ENCODE data around the gene CAMLG.
"Not testable (repeated sequence)": the region's sequence is repeated elsewhere in the genome, so short reads cannot be mapped to it uniquely, and the experiment has no call there.

The CAMLG gene

DNA sequence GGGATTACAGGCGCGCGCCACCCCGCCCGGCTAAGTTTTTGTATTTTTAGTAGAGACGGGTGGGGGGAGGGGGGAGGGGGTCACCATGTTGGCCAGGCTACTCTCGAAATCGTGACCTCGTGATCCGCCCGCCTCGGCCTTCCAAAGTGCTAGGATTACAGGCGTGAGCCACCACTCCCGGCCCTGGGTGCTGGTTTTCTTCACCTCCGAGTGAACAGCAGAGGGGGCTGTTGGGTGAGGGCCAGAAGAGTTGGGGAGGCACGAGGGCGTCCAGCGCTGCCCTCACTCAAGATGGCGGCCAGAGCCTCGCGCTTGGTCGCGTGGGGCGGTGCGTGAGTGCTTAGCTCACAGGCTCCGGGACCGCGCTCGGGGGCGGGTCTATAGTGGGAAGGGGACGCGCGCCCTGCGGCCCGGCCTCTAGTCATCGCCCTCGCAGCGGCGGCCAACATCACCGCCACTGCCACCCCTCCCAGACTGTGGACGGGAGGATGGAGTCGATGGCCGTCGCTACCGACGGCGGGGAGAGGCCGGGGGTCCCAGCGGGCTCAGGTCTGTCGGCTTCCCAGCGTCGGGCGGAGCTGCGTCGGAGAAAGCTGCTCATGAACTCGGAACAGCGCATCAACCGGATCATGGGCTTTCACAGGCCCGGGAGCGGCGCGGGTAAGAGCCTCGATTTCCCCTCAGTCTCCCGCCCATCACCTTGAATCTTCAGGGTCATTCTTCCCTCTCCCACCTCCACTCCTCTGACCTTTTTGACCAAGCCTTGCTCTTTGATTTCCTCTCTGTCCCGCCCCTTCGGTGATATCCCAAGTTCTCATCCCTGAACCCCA, at the start of gene CAMLG:
Gene CAMLG (plus strand): TSS at position 416 of the 830 bp plus-strand sequence. CDS start 73 bp downstream, at position 489.
- DNase-seq (ENCODE audit: low spot score), result peak; percentile 97

DNA sequence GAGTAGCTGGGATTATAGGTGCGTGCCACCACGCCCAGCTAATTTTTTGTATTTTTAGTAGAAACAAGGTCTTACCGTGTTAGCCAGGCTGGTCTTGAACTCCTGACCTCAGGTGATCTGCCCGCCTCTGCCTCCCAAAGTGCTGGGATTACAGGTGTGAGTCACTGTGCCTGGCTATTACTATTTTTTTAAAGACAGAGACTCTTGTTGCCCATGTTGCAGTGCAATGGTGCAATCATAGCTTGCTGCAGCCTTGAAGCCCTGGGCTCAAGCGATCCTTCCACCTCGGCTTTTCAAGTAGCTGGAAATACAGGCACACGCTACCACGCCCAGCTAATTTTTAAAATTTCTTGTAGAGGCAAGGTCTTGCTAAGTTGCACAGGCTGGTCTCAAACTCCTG, 48.2 kb upstream of the CAMLG start:
- DNase-seq (ENCODE audit: low spot score), result not testable (repeated sequence)

DNA sequence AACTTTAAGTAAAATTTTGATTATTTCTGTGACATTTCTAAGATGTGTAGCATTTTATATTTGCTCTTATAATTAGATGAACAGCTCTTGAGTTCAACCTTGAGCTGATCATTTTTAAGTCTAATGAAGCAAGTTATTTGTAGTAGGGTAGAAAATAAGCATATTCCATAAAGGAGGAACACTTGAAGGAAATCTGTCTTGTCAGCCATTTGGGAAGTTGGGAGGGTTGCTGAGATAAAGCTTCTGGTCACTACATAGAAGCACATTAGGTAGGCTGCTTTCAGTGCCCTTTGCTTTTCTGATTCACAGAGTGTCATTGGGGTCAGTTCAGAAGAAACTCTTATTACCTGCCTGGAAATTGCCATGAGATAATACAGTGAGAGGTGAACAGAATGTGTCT, 45.6 kb upstream of the CAMLG start:
- DNase-seq (ENCODE audit: low spot score), result no peak

DNA sequence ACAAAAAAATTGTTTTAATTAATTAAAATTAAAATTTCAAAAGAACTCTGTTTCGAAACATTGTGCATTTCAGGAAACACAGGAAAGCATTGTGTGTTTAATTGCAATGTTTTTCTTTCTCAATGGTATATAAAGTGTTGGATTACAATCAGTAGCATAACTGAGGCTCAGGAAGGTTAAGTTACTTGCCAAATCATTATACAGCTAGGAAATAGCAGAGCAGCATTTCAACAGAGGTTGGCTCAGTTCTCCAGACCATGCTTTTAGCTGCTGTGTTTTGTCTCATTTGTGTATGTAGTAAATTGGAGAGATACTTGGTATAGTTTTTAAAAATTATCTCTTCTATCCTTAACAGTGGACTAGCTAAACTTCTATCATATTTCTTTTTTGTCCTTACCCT, 30.0 kb upstream of the CAMLG start:
- DNase-seq (ENCODE audit: low spot score), result no peak

DNA sequence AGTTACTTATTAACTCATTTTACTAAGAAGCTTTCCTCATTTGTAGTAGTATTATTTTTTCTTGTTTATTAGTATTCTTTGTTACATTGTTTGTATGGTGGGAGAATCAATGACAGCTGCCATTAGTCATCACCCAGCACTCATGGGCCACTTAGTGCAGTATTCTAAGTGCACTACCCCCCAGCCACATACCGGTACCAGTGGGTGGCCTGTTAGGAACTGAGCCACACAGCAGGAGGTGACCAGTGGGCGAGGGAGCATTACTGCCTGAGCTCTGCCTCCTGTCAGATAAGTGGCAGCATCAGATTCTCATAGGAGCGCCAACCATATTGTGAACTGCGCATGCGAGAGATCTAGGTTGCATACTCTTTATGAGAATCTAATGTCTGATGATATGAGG, 24.2 kb upstream of the CAMLG start:
- DNase-seq (ENCODE audit: low spot score), result no peak

DNA sequence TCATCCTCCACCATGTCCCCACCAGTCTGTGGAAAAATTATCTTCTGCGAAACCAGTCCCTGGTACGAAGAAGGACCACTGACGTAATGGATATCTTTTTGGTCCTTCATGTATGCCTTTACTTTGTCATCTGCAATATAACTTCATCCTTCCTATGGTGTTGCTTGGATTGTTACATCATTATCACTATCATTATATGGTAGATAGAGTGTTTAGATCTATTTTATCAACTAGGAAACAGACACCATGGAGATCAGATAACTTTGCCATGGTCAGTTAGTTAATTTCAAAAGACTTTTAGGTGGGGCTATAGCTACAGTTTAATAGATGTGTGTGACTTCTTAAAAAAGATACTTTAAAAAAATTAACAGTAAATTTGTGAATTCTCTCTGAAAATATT, 23.8 kb upstream of the CAMLG start:
- no peak for DNase-seq (ENCODE audit: low spot score)

DNA sequence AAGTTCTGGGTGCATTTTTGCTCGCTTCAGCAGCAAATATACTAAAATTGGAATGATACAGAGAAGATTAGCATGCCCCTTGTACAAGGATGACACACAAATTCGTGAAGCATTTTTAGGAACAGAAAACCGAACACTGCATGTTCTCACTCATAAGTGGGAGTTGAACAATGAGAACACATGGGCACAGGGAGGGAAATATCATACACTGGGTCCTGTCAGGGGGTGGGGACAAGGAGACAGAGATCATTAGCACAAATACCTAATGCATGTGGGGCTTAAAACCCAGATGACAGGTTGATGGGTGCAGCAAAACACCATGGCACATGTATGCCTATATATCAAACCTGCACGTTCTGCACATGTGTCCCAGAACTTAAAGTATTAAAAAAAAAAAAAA, 22.9 kb upstream of the CAMLG start:
- not testable (repeated sequence) for DNase-seq (ENCODE audit: low spot score)

DNA sequence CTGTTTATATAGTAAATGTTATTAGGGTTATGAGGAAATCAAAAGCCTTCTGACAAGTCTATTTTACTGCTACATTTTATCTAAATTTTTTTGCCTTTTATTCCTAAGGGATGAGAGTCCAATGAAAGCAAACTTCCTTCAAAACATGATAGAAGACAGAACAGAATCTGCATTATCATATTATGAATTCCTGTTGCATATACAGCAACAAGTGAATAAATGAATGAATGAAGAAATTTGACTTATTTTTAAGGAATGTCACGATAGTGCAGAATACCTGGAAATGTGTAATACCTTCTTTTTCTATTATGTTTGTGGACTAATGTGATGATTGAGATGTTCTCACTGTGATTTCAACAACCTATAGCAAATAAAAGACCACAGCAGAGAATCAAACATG, 13.5 kb upstream of the CAMLG start:
- no peak for DNase-seq (ENCODE audit: low spot score)

DNA sequence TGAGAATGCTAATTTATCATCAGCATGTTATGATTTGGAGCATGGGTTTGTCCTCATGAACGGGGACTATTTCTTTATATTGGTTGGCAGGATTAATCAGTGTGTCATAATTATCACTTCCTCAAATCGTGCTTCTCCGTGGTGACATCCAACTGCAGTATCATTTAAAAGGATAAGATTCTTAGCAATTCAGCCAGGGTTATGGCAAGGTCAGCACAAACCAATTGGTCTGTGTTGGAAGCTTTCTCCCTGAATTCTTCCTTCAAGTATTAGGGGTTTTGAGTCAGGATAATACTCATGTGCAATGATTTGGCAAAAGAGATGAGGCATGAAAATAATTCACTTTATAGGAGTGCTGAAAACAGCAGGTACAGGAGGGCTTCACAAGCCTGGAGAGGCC, 5.5 kb upstream of the CAMLG start:
- no peak for DNase-seq (ENCODE audit: low spot score)

DNA sequence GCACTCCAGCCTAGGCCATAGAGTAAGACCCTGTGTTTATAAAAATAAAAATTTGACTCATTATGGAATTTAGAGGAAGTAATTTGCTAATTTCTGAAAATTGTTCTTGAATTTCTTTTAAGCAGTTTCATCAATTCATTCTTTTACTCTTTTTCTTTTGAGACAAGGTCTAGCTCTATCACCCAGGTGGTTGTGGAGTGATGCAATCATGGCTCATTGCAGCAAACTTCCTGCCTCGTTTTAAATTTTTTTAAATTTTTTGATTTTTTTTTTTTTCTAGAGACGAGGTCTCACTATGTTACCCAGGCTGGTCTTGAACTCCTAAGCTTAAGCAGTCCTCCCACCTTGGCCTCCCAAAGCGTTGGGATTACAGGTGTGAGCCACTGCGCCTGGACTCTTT, 3.1 kb upstream of the CAMLG start:
- DNase-seq (ENCODE audit: low spot score), result peak; percentile 35

DNA sequence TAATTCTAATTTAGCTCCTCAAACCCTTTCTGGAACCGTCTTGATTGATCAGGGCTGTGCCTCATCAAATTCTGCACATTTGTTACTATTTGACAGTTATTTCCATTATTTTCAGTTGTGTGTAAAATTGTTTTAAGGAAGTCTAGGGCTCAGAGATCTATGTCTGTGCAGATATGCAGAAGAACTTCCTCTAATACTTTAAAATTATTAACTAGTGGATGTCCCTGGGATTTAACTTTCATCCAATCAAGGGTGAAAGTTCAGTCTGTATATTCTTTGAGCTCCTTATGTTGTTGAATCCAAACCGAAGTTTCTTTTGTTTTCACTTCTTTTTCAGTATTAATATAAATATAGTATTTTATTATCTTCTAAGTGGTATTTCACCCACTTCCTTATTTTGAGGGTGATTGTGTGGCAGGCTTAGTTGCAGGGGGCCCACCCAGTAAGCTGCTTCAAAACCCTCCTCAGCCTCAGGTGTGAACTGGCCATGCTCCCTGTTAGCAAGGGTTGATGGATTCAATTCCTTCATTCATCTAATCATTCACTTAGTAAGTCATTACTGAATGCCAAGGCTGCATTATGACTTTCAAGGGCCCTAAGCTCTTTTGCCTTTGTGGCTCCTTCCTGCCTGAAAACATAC, 2.1 kb upstream of the CAMLG start:
- no peak for DNase-seq (ENCODE audit: low spot score)

DNA sequence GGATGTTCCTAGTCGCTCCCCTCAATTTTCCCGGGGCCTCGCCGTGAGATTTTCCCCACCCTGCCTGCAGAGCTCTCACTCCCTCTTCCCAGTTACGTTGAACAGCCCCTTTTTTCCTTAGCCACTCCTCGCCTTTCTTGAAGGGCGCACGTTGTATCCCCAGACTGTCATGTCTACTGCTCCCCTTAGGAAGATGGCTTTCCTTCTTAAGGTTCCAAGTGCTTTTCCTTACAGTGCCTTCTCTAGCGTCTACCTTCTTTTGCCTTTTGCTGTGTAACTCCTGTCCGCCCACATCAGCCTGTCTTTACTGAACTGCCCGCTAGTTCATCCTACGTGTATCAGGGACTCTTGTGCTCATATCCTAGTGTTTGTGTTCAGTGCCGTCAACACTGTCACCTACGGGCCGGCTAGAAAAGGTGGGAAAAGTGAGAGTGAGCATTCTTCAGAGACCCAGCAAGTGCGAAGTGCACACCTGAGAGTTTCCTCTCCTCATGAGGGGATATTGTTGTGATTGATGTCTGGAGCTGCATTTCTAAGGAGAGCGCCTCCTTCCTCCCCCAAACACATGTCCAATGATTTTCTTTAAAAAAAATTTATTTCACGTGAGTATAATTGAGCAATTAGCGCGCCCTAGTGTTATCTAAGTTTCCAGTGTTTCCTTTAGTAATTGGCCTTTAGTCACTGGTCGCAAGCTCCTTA, 764 bp downstream of the CAMLG start:
- peak; percentile 78 for DNase-seq (ENCODE audit: low spot score)

DNA sequence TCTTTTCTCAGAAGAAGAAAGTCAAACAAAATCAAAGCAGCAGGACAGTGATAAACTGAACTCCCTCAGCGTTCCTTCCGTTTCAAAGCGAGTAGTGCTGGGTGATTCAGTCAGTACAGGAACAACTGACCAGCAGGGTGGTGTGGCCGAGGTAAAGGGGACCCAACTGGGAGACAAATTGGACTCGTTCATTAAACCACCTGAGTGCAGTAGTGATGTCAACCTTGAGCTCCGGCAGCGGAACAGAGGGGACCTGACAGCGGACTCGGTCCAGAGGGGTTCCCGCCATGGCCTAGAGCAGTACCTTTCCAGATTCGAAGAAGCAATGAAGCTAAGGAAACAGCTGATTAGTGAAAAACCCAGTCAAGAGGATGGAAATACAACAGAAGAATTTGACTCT, 2.7 kb downstream of the CAMLG start:
- DNase-seq (ENCODE audit: low spot score), result no peak

DNA sequence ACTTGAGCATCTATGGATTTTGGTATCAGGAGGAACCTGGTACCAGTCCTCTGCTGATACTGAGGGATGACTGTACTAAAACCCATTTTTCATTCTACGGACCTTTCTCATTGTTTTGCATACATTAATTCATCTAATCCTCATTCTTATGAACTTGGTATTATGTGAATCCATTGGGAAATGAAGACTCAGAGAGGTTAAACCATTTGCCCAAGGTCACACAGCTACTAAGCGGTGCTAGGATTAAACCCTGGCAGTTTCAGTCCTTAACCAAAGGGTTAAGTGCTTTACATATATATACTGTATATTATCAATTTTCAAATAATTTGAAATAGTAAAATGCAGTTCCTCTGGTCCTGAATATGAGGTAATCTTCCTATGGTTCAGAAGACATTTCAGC, 3.8 kb downstream of the CAMLG start:
- DNase-seq (ENCODE audit: low spot score), result no peak

DNA sequence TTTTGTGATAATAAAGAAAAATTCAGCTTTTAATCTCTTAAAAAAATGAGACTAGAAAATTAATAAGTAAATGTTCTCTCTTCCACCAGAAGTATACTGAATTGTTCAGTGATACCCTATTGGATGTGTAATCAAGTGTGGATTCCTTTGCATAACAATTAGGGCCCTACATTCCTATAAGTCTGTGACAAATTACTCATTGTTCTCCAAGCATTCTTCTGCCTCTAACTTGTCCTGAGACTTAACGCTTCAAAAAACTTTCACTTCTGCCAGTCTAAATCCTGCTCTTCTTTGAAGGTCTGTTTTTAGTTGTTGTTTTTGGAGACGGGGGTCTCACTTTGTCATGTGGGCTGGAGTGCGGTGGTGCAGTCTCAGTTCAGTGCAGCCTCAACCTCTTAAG, 11.1 kb downstream of the CAMLG start:
- DNase-seq (ENCODE audit: low spot score), result no peak

DNA sequence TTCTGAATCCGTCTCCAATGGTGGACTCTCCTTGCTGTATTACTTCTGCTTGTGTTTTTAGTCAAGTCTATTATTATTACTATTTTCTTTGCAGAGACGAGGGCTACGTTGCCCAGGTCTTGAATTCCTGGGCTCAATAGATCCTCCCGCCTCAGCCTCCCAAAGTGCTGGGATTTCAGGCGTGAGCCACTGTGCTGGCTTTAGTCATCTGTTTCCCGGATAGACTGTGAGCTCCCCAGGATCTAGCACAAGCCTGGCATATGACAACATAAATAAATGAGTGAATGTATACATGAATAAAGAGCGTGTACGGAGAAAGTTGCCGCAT, 19.8 kb downstream of the CAMLG start:
- no peak for DNase-seq (ENCODE audit: low spot score)

DNA sequence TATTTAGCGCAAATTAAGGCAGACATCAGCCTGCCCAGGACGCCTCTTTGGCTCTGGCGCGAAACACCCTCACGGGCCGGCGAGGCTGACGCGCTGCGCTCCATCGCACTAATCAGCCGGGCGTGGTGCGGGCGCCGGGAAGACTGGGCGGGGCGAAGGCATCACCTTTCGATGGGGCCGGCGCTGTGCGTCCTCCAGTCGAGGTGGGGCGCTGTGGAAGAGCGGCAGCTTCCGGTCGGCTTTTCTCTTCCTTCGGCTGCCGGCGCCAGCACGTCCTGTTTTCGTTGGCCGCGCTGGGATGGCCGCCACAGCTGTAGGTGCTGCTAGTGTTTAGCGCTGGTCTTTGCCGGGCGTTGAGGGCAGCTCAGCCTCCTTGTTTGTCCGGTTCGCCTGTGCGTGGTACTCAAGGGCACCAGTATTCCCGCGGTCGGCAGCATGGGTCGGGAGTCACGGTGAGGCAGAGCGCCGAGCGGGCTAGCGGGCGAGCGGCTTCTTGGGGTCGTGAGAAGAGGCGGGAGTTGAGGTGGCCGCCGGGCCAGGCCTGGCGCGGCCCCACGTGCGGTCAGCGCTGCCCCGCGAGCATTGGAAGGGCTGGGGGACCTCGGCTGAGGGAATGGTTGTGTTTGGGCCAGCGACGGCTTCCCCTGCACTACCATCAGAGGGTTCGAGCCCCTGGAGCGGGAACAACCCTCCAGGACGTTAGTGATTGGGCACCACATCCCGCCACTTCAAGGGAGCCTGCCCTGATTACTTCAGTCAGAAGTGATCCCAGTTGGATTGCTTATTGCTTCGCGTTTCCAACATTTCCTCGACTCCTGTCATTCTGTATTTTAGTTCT, 20.4 kb downstream of the CAMLG start, which contains the start of gene DDX46:
Gene DDX46 (plus strand): TSS at position 276 of the 838 bp plus-strand sequence. CDS start 160 bp downstream, at position 436.
- DNase-seq (ENCODE audit: low spot score), result peak; percentile 94

DNA sequence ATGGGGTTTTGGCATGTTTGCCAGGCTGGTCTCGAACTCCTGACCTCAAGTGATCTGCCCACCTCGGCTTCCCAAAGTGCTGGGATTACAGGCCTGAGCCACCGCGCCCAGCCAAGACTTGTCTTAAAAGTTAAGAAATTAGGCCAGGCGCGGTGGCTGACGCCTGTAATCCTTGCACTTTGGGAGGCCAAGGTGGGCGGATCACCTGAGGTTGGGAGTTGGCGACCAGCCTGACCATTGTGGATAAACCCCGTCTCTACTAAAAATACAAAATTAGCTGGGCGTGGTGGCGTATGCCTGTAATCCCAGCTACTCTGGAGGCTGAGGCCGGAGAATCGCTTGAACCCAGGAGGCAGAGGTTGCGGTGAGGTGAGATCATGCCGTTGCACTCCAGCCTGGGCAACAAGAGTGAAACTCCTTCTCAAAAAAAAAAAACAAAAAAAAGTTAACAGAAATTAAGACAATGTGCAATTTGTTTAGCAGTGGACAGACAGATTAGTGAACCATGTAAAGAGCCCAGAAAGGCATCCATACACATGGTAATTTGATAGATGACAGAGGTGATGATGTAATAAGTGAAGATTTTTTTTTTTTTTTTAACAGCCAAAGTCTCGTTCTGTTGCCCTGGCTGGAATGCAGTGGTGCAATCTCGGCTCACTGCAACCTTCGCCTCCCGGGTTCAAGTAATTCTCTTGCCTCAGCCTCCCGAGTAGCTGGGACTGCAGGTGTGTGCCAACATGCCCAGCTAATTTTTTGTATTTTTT, 29.4 kb downstream of the CAMLG start:
- DNase-seq (ENCODE audit: low spot score), result not testable (repeated sequence)

DNA sequence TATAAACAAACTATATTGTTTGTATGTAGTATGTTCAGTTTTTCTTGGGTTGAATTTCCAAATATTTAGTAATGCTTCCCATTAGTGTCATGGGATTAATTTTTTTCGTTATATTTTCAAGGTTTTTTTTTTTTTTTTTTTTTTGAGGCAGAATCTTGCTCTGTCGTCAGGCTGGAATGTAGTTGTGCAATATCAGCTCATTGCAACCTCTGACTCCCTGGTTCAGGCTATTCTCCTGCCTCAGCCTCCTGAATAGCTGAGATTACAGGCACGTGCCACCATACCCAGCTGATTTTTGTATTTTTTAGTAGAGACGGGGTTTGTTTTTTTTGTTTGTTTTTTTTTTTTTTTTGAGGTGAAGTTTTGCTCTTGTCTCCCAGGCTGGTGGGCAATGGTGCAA, 30.9 kb downstream of the CAMLG start:
- no peak for DNase-seq (ENCODE audit: low spot score)

DNA sequence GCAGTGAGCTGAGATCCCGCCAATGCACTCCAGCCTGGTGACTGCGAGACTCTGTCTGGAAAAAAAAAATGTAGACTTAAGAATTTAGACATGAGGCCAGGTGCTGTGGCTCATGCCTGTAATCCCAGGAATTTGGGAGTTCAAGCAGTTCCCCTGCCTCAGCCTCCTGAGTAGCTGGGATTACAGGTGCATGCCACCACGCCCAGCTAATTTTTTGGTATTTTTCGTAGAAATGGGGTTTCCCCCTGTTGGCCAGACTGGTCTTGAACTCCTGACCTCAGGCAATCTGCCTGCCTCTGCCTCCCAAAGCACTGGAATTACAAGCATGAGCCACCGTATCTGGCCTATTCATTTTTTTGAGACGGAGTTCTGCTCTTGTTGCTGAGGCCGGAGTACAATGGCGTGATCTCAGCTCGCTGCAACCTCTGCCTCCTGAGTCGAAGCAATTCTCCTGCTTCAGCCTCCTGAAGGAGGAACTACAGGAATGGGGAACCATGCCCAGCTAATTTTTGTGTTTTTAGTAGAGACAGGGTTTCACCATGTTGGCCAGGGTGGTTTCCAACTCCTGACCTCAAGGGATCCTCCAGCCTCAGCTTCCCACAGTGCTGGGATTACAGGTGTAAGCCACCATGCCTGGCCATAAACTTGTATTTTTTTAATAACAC, 34.2 kb downstream of the CAMLG start:
- no peak for DNase-seq (ENCODE audit: low spot score)

DNA sequence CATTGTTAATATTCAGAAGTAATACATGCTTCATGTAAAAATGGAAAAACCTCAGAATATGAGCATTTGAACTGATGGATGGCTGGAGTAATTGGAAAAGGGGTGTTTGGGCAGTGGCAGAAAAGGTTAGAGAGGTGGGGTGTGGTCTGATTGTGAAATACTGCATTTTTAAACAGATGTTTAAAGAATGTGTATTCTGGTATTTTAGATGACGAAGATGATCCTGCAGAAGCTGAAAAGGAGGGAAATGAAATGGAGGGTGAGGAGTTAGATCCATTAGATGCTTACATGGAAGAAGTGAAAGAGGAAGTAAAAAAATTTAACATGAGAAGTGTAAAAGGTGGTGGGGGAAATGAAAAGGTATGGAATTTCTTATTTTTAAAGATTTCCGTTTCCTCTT, 39.0 kb downstream of the CAMLG start:
- DNase-seq (ENCODE audit: low spot score), result no peak
